H1 (cell line): ENCODE data around the gene FANCD2. TPM values are rescaled to one million over a fixed set of nuclear protein-coding genes. Genes with fewer than 3 reads are reported as not detected.
A peak's percentile ranks its signal among the peaks of the same experiment; 100 is the strongest.

Source experiments
- CEBPB ChIP-seq: IDR thresholded peaks from 2 replicates; pipeline ENCODE4 v1.6.1; 2012; ENCODE audit warnings: low read depth, low read length
- CHD2 ChIP-seq: IDR thresholded peaks from 2 replicates; pipeline ENCODE4 v1.6.1; 2012; ENCODE audit warnings: low read length, improper control_type of control experiment
- CTBP2 ChIP-seq: IDR thresholded peaks from 2 replicates; pipeline ENCODE4 v1.7.0; 2011; ENCODE audit warnings: borderline replicate concordance, mild to moderate bottlenecking, moderate library complexity, mixed read lengths, low read length; ENCODE audit not compliant: insufficient read depth, insufficient read length
- EP300 ChIP-seq, 2 experiments: IDR thresholded peaks; 1 replicate in 1 of 2; 2 replicates in 1 of 2; pipeline ENCODE4 v1.6.1; 2011 to 2012; ENCODE audit warnings: low read depth in 2 of 2, low read length in 2 of 2, mild to moderate bottlenecking in 2 of 2, borderline replicate concordance in 1 of 2, inconsistent platforms in 1 of 2, moderate library complexity in 1 of 2
- KDM1A ChIP-seq: fragments of 200-600, 300-600 bp; sonication (generic); IDR thresholded peaks from 2 replicates; pipeline ENCODE4 v1.7.1; 2016; ENCODE audit warnings: mild to moderate bottlenecking, low read length, borderline replicate concordance
- KDM4A ChIP-seq: IDR thresholded peaks from one replicate; pipeline ENCODE4 v1.7.1; 2012; ENCODE audit warnings: low read depth, mild to moderate bottlenecking, moderate library complexity, low read length, inconsistent platforms; ENCODE audit not compliant: severe bottlenecking
- NANOG ChIP-seq: IDR thresholded peaks from 2 replicates; pipeline ENCODE4 v1.6.1; 2011; ENCODE audit warnings: low read length, low read depth, mild to moderate bottlenecking, inconsistent platforms; ENCODE audit not compliant: insufficient read depth, poor library complexity, severe bottlenecking
- SAP30 ChIP-seq: fragments of 300-600 bp; sonication (generic); IDR thresholded peaks from 2 replicates; pipeline ENCODE4 v1.7.1; 2012; ENCODE audit warnings: low read length, moderate library complexity, mild to moderate bottlenecking, inconsistent platforms; ENCODE audit not compliant: insufficient read depth, insufficient replicate concordance
- SP2 ChIP-seq: IDR thresholded peaks from 2 replicates; pipeline ENCODE4 v1.6.1; 2012; ENCODE audit warnings: mild to moderate bottlenecking, low read length, inconsistent platforms
- SP4 ChIP-seq: IDR thresholded peaks from 2 replicates; pipeline ENCODE4 v1.6.1; 2012; ENCODE audit warnings: low read length, inconsistent platforms
- SRF ChIP-seq: IDR thresholded peaks from 2 replicates; pipeline ENCODE4 v1.6.1; 2011; ENCODE audit warnings: mild to moderate bottlenecking, low read depth, low read length, moderate library complexity
- TAF1 ChIP-seq: IDR thresholded peaks from 2 replicates; pipeline ENCODE4 v1.6.1; 2011; ENCODE audit warnings: mild to moderate bottlenecking, low read depth, low read length
- ZNF274 ChIP-seq: IDR thresholded peaks from 2 replicates; pipeline ENCODE4 v1.7.0; 2012; ENCODE audit warnings: low read length, borderline replicate concordance; ENCODE audit errors: extremely low read depth
- polyA plus RNA-seq, 7 experiments: library from polyadenylated mRNA; depleted of rRNA in 3 of 7; stranded (reverse) in 5 of 7; unstranded in 2 of 7; fragments of >200 nt in 5 of 7; fragments of 200-250 nt in 2 of 7; gene quantifications; 1 replicate in 5 of 7; 2 replicates in 1 of 7; 4 replicates in 1 of 7; pipeline versions ENCODE4 v1.2.1 to v1.2.3, GENCODE V29; 2011 to 2013; ENCODE audit warnings: missing spikeins in 2 of 7, mixed read lengths in 2 of 7
- total RNA-seq: library from RNA; stranded (reverse); fragmentation: NEBNext Ultra II Directional; extraction: Animal tissue kit (Norgen Biotek cat#: 25700); gene quantifications from 2 replicates; pipeline ENCODE4 v1.2.1, GENCODE V29; 2021
- TF ChIP-seq, protein P1 (sequence below), 3 experiments: IDR thresholded peaks; 1 replicate in 2 of 3; 2 replicates in 1 of 3; pipeline versions ENCODE4 v1.5.1 to v1.6.1; 2011; ENCODE audit warnings: low read length in 3 of 3, mild to moderate bottlenecking in 3 of 3, inconsistent platforms in 2 of 3, low read depth in 1 of 3, moderate library complexity in 1 of 3; ENCODE audit not compliant: insufficient read depth in 1 of 3; ENCODE audit errors: control extremely low read depth in 1 of 3
- TF ChIP-seq, protein P2 (sequence below): IDR thresholded peaks from 2 replicates; pipeline ENCODE4 v1.6.1; 2011; ENCODE audit warnings: low read depth, mild to moderate bottlenecking, low read length; ENCODE audit not compliant: insufficient read depth
- TF ChIP-seq, protein P3 (sequence below): IDR thresholded peaks from 2 replicates; pipeline ENCODE4 v1.6.1; 2012; ENCODE audit warnings: low read length, inconsistent platforms
- TF ChIP-seq, protein P4 (sequence below): IDR thresholded peaks from 2 replicates; pipeline ENCODE4 v1.6.1; 2011; ENCODE audit warnings: low read length, improper control_type of control experiment

The FANCD2 gene
- total and polyA plus RNA-seq, 2 of the 8 experiments (the other 6 are each of a cell fraction or from before 2014, with no cell fraction given) = 33.1 to 77.8 TPM

DNA sequence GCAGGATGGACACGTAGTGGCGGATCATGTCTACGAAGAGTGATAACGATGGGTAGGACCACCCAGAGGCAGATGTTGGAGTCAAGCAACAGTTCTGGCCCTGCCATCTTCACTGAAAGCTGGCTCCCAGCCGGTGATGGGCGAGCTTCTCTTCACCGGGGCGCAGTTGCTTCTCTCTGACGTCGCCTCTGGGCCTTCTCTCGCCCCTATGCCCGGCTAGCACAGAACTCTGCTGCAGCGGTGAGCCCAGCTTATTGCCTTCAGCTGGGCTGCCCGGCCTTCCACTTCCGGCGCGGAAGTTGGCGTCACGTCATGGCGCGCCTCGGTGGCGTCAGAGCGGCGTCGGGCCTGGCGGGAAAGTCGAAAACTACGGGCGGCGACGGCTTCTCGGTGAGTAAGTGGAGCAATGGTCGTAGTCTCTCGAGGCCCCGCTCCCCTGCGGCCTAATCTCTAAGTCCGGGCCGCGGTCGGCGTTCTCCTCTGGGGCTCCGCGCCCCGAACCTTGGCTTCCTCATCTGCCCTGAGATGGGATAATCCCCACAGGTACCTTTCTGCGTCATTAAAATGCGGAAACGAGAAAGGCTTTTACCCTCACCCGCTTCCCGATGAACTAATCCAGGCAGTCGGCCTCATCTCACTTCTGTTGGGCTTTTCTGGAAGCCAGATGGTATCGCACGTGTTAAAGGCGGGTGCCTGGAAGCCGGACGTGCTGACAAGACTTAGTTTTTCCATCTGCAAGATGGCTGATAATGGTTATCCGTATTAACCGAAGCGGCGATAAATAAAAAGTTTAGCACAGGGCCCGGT lies at the start of gene FANCD2 (continued):
- TF ChIP-seq, protein P1, sequence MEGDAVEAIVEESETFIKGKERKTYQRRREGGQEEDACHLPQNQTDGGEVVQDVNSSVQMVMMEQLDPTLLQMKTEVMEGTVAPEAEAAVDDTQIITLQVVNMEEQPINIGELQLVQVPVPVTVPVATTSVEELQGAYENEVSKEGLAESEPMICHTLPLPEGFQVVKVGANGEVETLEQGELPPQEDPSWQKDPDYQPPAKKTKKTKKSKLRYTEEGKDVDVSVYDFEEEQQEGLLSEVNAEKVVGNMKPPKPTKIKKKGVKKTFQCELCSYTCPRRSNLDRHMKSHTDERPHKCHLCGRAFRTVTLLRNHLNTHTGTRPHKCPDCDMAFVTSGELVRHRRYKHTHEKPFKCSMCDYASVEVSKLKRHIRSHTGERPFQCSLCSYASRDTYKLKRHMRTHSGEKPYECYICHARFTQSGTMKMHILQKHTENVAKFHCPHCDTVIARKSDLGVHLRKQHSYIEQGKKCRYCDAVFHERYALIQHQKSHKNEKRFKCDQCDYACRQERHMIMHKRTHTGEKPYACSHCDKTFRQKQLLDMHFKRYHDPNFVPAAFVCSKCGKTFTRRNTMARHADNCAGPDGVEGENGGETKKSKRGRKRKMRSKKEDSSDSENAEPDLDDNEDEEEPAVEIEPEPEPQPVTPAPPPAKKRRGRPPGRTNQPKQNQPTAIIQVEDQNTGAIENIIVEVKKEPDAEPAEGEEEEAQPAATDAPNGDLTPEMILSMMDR (IDR thresholded peaks at IDR 0.05; ENCODE audit: control extremely low read depth in 1 of 3, insufficient read depth in 1 of 3, low read depth in 1 of 3, low read length in 3 of 3) = no peak
- TF ChIP-seq CEBPB (no peak), SP2 (no peak), EP300 (IDR thresholded peaks at IDR 0.05; ENCODE audit: borderline replicate concordance in 1 of 2, low read depth in 2 of 2, low read length in 2 of 2) (no peak), SP4 (peak; percentile 40; the same call in 1 of the 2 replicates), ZNF274 (no peak), CTBP2 (no peak), KDM1A (no peak), KDM4A (peak; percentile 100), SRF (peak; percentile 94), NANOG (no peak), SAP30 (peak; percentile 98), TAF1 (peak; percentile 96), CHD2 (peak; percentile 66)
- TF ChIP-seq, protein P2, sequence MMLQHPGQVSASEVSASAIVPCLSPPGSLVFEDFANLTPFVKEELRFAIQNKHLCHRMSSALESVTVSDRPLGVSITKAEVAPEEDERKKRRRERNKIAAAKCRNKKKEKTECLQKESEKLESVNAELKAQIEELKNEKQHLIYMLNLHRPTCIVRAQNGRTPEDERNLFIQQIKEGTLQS = peak; percentile 99
- TF ChIP-seq, protein P3, sequence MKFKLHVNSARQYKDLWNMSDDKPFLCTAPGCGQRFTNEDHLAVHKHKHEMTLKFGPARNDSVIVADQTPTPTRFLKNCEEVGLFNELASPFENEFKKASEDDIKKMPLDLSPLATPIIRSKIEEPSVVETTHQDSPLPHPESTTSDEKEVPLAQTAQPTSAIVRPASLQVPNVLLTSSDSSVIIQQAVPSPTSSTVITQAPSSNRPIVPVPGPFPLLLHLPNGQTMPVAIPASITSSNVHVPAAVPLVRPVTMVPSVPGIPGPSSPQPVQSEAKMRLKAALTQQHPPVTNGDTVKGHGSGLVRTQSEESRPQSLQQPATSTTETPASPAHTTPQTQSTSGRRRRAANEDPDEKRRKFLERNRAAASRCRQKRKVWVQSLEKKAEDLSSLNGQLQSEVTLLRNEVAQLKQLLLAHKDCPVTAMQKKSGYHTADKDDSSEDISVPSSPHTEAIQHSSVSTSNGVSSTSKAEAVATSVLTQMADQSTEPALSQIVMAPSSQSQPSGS = peak; percentile 43; the same call in 1 of the 2 replicates
- TF ChIP-seq, protein P4, sequence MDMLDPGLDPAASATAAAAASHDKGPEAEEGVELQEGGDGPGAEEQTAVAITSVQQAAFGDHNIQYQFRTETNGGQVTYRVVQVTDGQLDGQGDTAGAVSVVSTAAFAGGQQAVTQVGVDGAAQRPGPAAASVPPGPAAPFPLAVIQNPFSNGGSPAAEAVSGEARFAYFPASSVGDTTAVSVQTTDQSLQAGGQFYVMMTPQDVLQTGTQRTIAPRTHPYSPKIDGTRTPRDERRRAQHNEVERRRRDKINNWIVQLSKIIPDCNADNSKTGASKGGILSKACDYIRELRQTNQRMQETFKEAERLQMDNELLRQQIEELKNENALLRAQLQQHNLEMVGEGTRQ = no peak
